GM06990 (cell line): ENCODE results near the gene ACO2.

Experiments used
- DNase-seq: peaks from one replicate; pipeline ENCODE4 v3.0.0-alpha.2; 2011; ENCODE audit not compliant: insufficient read length; ENCODE audit errors: extremely low read depth
- H3K27me3 ChIP-seq: replicated peaks from 2 replicates; pipeline ENCODE4 v1.6.0; 2011; ENCODE audit warnings: low read length; ENCODE audit not compliant: control insufficient read depth, insufficient read depth
- H3K36me3 ChIP-seq: 2 replicates; pipeline ENCODE4 v1.5.1; 2011; ENCODE audit warnings: low read length; ENCODE audit not compliant: control insufficient read depth, insufficient read depth
- H3K4me3 ChIP-seq: replicated peaks from 2 replicates; pipeline ENCODE4 v1.5.1; 2011; ENCODE audit warnings: low read depth, mild to moderate bottlenecking, control low read depth, low read length
- TF ChIP-seq, protein P1 (sequence below): IDR thresholded peaks from 2 replicates; pipeline ENCODE4 v1.5.1; 2011; ENCODE audit warnings: low read length, control low read depth, mild to moderate bottlenecking, inconsistent platforms; ENCODE audit not compliant: insufficient read depth, poor library complexity, severe bottlenecking

Gene ACO2

DNA sequence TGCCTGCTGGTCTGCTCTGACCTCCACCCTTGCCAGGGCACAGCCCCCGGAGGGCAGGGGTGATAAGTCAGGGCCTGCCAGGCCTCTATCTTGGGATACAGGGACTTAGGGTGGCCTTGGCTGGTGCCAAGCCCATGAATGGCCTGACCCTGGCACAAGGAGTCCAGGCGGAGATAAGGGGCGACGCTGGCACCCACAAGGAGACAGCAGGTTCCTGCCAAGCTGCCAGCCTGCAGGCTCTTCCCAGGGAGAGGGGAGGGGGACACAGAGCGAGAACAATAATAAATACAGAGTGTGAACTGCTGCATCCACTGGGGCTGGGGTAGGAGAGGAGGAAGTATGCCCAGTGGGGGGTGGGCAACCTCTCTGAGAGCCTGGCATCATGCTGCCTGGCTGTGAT, 92.9 kb downstream of the ACO2 start:
- Histone ChIP-seq H3K36me3 (no peaks in the 10 kb centered on the region), H3K27me3 (no peaks in the 10 kb centered on the region; the same call in 1 of the 2 replicates), H3K4me3 (no peak overlapping the region)
- DNase-seq = no peak
- TF ChIP-seq, protein P1, sequence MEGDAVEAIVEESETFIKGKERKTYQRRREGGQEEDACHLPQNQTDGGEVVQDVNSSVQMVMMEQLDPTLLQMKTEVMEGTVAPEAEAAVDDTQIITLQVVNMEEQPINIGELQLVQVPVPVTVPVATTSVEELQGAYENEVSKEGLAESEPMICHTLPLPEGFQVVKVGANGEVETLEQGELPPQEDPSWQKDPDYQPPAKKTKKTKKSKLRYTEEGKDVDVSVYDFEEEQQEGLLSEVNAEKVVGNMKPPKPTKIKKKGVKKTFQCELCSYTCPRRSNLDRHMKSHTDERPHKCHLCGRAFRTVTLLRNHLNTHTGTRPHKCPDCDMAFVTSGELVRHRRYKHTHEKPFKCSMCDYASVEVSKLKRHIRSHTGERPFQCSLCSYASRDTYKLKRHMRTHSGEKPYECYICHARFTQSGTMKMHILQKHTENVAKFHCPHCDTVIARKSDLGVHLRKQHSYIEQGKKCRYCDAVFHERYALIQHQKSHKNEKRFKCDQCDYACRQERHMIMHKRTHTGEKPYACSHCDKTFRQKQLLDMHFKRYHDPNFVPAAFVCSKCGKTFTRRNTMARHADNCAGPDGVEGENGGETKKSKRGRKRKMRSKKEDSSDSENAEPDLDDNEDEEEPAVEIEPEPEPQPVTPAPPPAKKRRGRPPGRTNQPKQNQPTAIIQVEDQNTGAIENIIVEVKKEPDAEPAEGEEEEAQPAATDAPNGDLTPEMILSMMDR = no peak

DNA sequence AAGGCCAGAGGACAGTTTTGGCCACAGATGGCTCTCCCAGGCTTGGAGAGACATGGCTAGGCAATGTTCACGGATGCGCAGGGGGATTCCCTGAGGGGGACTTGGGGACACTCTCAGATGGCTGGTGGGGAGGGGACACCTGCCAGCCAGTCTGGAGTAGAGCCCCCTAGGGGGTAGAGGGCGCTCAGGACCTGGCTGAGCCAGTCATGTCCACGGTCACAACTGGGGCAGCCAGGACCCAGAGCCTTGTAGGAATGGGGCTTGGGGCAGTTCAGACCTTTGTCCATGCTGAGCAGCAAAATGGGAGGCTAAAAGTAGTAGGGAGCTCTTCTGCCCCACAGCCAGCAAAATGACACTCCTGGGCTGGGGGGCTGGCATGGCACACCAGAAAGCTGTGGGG, 93.5 kb downstream of the ACO2 start:
- Histone ChIP-seq H3K4me3 (no peak overlapping the region), H3K36me3 (no peaks in the 10 kb centered on the region), H3K27me3 (no peaks in the 10 kb centered on the region; the same call in 1 of the 2 replicates)
- DNase-seq = no peak
- TF ChIP-seq, protein P1 = no peak

DNA sequence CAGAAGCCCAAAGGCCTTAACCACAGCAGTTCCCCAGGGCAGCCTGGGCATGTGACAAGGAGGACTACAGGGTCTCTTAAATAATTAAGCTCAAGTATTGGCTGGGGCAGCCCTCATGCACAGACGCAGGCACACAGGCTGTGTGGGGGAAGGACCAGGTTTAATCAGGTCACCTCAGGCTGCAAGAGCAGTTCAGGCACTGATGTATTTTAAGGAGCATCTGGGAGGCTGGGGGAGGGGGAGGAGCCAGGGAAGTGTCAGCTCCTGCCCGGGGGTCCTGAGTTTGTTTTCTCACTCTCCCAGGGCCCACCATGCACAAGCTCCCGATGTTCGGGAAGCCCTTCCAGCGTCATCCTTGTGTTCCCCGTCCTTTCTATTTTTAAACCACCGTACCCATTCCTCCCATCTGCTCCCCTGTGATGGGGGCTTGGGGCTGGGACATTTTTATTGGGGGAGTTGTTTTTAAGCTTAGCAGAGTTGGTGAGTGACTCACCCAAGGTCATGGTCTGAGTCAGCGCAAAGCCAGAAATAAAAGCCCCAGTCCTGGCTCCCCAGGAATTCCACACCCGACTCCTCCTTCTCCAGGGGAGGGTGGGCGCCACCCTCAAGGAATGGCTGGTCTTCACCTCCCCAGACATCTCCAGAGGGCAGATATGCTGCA, 94.3 kb downstream of the ACO2 start:
- TF ChIP-seq, protein P1 = no peak
- Histone ChIP-seq H3K27me3 (no peaks in the 10 kb centered on the region; the same call in 1 of the 2 replicates), H3K4me3 (no peak overlapping the region), H3K36me3 (no peaks in the 10 kb centered on the region)
- DNase-seq = no peak

DNA sequence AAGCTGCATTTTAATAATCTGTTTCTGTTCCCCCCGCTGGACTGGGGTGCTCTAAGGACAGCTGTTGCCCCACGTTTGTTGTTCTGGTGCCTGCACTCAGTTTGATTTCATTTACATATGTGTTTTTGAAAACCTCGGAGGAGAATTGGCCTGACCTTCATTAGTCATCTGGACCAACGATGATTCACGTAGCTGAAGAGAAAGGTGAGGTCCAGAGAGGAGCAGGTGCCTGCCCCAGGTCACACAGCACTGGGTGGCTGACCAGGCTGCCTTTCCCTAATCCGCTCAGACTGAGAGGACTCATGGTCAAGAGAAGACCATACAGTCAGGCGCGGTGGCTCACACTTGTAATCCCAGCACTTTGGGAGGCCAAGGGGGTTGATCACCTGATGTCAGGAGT, 95.6 kb downstream of the ACO2 start:
- TF ChIP-seq, protein P1 = no peak
- Histone ChIP-seq H3K27me3 (no peaks in the 10 kb centered on the region; the same call in 1 of the 2 replicates), H3K4me3 (no peak overlapping the region), H3K36me3 (no peaks in the 10 kb centered on the region)
- DNase-seq = no peak

DNA sequence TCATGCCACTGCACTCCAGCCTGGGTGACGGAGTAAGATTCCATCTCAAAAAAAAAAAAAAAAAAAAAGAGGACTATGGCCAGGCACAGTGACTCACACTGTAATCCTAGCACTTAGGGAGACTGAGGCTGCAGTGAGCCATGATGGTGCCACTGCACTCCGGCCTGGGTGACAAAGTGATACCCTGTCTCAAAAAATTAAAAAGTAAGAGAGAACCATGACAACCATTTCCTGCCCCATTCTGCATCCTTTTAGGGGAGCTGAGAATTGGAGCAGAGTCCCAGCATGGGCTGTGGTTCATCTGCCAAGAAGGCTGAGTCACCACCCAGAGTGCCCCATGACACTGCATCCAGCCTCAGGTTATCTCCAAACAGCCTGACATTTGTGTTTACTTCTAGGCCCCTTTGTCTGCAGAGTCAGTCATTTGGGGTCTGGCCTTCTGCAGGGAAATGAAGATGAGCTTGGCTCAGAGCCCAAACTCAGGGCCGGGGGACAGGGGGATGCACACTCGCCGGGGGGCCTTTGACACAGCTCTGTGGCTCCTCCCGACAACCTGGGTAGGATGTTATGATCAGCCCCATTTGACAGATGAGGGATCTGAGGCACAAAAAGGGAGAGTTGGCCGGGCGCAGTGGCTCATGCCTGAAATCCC, 96.6 kb downstream of the ACO2 start:
- TF ChIP-seq, protein P1 = no peak
- Histone ChIP-seq H3K36me3 (no peaks in the 10 kb centered on the region), H3K4me3 (no peak overlapping the region), H3K27me3 (no peaks in the 10 kb centered on the region; the same call in 1 of the 2 replicates)
- no peak for DNase-seq
